Effector memory CD8-positive, alpha-beta T cell (primary cell): ENCODE data around the gene RAPGEF3.
A peak's percentile ranks its signal among the peaks of the same experiment; 100 is the strongest.

Experiments used
- ATAC-seq: fragments of 150-1000 bp; cut with Tn5 transposase; replicated peaks from 2 replicates; pipeline ENCODE4 v1.10.0; 2021; ENCODE audit warnings: mild to moderate bottlenecking, moderate library complexity
- DNase-seq, 3 experiments: peaks; one replicate each; pipeline ENCODE4 v3.0.0; 2021
- H3K27ac Mint-ChIP-seq, 2 donors: one replicate each; pipeline ENCODE4 v1.8.0; 2022; ENCODE audit warnings: mild to moderate bottlenecking in 2 of 2, mixed read lengths in 2 of 2, moderate library complexity in 2 of 2
- H3K27me3 Mint-ChIP-seq, 2 donors: one replicate each; pipeline ENCODE4 v1.8.0; 2022; ENCODE audit warnings: mixed read lengths in 2 of 2
- H3K36me3 Mint-ChIP-seq: one replicate; pipeline ENCODE4 v1.8.0; 2022; ENCODE audit warnings: mild to moderate bottlenecking, moderate library complexity, mixed read lengths; ENCODE audit not compliant: insufficient read depth
- H3K4me1 Mint-ChIP-seq, 2 donors: one replicate each; pipeline ENCODE4 v1.8.0; 2022; ENCODE audit warnings: low read depth in 2 of 2, mixed read lengths in 2 of 2
- H3K4me3 Mint-ChIP-seq, 2 donors: one replicate each; pipeline ENCODE4 v1.8.0; 2022; ENCODE audit warnings: mild to moderate bottlenecking in 2 of 2, mixed read lengths in 2 of 2, moderate library complexity in 2 of 2
- H3K9me3 Mint-ChIP-seq, 2 donors: one replicate each; pipeline ENCODE4 v1.8.0; 2022; ENCODE audit warnings: mixed read lengths in 2 of 2

Gene RAPGEF3

DNA sequence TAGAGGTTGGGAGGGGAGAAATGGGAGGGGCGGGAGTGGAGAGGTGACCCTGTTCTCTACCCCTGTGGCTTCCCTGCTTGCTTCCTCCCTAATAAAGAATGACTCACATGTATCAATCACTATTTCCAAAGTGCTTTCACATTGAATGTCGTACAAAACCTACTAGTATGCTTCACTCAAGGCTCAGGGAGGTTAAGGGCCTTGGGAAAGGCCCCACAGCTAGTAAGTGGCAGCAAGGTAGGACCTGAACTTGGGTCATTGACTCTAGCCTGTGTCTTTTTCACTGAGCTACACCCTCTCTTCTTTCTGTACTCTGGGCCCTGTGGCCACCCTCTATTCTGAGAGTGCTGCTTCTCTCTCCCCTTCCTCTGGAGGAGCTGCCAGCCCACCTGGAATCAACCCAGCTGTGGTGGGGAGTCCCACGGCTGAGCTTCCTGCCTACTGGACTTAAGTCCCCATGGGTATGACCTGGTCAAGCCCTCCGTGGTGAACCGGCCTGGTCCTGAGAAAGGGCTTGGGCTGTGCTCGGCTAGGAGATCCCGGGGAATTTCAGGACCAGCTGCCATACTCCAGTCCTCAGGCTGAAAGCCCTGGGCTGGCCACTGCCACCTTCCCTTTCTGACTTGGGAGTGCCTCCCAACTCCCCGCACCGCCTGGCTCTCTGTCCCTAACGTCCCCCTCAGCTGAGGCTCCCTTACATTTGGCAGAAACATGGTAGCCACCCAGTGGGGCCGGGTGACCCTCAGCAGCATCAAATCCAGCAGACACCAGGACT, 27.4 kb upstream of the RAPGEF3 start:
- Mint-ChIP-seq H3K4me3 (no peak overlapping the region), H3K27ac (peak overlapping the region; percentile 66 to 71), H3K4me1 (peaks cover 5 to 10% of the 10 kb centered on the region in 2 donors), H3K27me3 (no peaks in the 10 kb centered on the region), H3K36me3 (peaks cover 34% of the 10 kb centered on the region), H3K9me3 (no peaks in the 10 kb centered on the region)
- DNase-seq (no peak), ATAC-seq (no peak)

- Mint-ChIP-seq H3K36me3 (peaks cover 31% of the 10 kb centered on the region), H3K27ac (peak overlapping the region; percentile 44 to 63), H3K4me3 (no peak overlapping the region), H3K27me3 (no peaks in the 10 kb centered on the region), H3K9me3 (no peaks in the 10 kb centered on the region), H3K4me1 (peaks cover 5 to 10% of the 10 kb centered on the region in 2 donors)
- no peak for DNase-seq
- ATAC-seq = no peak
Measured at GRCh38 chr12:47785036-47785886, 26.6 kb upstream of the RAPGEF3 start.

DNA sequence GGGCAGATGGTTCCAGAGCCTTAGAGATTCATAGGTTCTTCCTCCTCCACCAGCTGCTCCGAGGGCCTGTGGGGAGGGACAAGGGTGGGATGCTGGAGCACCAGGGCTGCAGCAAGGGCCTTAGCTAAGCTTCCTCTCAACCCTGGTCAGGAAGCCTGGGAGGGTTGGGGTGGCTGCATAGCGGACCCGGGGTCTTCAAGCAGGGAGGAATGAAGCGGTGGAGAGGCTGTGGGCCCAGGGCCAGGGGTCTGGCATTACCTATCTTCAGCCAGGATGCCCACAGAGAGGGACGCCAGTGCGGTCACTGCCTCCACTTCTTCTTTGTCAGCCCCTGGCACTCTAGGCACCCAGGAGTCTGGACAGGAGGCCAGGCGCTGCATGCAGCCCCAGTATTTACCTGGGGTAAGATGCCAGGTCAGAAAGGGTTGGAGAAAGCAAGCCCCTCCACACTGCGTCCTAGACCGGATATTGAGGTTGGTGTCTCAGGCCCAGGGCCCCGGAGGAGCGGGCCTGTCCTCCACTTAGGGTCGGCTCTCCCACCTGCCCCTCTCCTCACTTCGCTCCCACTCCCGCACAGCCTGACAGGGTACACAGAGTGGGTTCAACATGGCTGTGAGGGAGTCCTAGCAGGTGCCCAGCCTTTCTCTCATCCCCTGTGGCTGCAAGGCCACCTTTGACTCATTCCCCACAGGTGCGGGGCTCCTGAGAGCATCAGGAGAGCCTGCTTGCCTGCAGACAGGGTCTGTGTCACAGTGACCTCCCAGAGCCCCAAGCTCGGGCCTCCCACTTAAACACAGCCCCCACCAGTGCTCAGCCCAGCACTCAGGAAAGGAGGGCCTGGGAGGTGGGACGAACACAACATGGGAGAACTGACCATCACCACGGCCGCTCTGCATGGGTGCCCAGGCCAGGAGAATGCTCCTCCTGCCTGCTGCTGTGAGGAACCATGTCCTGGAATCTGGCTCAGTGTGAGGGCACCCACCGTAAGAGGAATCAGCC, 25.4 kb upstream of the RAPGEF3 start:
- Mint-ChIP-seq H3K27ac (peak overlapping the region; percentile 44 to 63), H3K27me3 (no peaks in the 10 kb centered on the region), H3K4me1 (peaks cover 5 to 14% of the 10 kb centered on the region in 2 donors), H3K36me3 (peaks cover 30% of the 10 kb centered on the region), H3K4me3 (no peak overlapping the region), H3K9me3 (no peaks in the 10 kb centered on the region)
- no peak for ATAC-seq
- no peak for DNase-seq

DNA sequence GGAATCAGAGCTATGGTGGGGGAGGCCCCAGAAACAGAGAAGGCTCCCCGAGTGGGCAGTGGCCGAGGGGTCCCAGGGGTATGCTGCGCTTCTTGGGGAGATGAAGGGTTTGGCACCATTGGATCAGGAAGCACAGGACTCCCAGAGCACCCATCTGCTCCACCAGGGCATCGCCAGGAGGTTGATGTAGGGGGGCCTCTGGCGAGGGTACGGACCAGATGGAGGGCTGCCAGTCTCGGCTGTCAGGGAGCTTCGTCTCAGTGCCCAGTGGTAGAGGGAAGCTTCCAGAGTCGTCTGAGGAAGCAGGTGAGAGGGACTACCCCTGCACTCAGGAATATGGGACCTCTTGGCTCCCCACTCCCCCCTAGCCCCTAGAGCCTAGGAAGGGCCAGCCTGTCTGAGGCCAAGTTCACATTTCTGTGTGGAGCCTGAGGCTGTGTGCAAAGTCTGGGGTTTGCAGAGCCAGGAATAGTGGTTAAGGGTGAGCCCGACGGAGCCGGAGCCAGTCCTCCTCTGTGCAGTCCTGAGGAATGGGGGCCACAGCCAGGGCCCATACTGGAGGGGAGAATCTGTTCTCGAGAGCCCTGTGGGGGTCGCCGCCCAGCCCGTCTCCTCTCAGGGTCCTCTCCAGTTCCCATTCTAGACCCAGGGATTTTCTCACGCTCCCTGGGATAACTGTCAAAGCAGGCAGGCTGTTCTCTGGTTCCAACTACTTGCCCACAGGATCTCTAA, 24.5 kb upstream of the RAPGEF3 start:
- Mint-ChIP-seq H3K27me3 (no peaks in the 10 kb centered on the region), H3K4me1 (peaks cover 5 to 14% of the 10 kb centered on the region in 2 donors), H3K9me3 (no peaks in the 10 kb centered on the region), H3K4me3 (no peak overlapping the region), H3K36me3 (peaks cover 25% of the 10 kb centered on the region), H3K27ac (peak overlapping the region; percentile 46 to 55)
- DNase-seq (no peak), ATAC-seq (no peak)

- Mint-ChIP-seq H3K9me3 (no peaks in the 10 kb centered on the region), H3K4me1 (peaks cover 5 to 18% of the 10 kb centered on the region in 2 donors), H3K4me3 (no peak overlapping the region), H3K27ac (peak overlapping the region; percentile 46 to 55), H3K36me3 (peaks cover 22% of the 10 kb centered on the region), H3K27me3 (no peaks in the 10 kb centered on the region)
- DNase-seq = no peak
- peak; percentile 23 for ATAC-seq
Measured at GRCh38 chr12:47782372-47782770, 23.7 kb upstream of the RAPGEF3 start.

GRCh38 chr12:47781479-47782371, 23.0 kb upstream of the RAPGEF3 start:
- Mint-ChIP-seq H3K4me1 (peaks cover 5 to 18% of the 10 kb centered on the region in 2 donors), H3K36me3 (peaks cover 17% of the 10 kb centered on the region), H3K27me3 (no peaks in the 10 kb centered on the region), H3K9me3 (no peaks in the 10 kb centered on the region), H3K27ac (peak overlapping the region in 1 of 2 donors; percentile 66), H3K4me3 (no peak overlapping the region)
- DNase-seq (no peak), ATAC-seq (no peak)

DNA sequence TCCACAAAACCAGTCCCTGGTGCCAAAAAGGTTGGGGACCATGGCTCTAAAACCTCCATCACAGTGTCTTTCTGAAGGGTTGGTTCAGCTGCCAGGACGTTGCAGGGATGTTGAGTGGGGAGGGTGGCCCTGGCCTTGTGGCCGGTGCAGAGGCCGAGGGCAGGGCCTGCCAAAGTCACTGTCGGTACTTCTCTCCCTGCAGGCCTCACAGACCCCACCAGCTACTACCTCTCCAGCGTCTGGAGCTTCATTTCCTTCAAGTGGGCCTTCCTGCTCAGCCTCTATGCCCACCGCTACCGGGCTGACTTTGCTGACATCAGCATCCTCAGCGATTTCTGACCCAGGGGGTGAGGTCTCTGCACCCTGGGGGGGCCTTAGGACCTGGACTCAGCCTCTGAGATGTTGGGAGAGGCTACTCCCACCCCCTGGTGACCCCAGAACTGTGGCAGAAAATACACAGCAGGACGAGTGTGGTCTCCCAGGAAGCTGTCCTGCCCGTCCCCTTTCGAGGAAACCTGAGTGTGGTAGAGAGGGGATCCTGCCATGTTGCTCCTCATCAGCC, 21.3 kb upstream of the RAPGEF3 start:
- Mint-ChIP-seq H3K4me3 (no peak overlapping the region), H3K27me3 (no peaks in the 10 kb centered on the region), H3K9me3 (no peaks in the 10 kb centered on the region), H3K27ac (no peak overlapping the region), H3K36me3 (peaks cover 11% of the 10 kb centered on the region), H3K4me1 (peaks cover 10 to 19% of the 10 kb centered on the region in 2 donors)
- DNase-seq (no peak), ATAC-seq (no peak)

DNA sequence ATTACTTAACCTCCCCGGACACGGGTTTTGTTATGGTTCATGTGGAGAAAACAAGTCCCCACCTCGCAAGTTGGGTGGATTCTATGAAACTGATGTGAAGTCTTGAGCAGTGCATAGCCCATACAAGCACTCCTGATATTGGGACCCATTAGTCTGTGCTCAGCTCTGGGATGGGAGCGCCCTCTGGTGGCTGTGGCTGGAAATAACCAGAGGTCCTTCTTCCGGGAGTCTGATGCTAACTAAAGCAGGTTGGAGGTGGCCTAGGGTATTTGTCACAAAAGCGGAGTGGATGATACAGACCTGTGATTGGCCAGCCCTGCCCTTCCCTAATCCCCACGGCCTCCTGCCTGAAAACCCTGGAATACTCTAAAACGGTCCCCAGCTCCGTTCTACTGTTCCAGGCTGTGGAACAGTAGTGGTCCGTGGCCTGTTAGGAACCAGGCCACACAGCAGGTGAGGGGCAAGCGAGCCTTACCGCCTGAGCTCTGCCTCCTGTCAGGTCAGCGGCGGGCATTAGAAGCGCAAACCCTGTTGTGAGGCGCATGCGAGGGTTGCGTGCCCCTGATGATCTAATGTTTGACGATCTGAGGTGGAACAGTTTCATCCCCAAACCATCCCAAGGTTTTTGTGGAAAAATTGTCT, 20.7 kb upstream of the RAPGEF3 start:
- H3K27ac Mint-ChIP-seq = no peak overlapping the region
- no peak overlapping the region for H3K4me3 Mint-ChIP-seq
- DNase-seq (peak; percentile 92 to 94 (median 93)), ATAC-seq (peak; percentile 97)
- H3K27me3 Mint-ChIP-seq = no peaks in the 10 kb centered on the region
- peaks cover 10 to 17% of the 10 kb centered on the region in 2 donors for H3K4me1 Mint-ChIP-seq
- H3K9me3 Mint-ChIP-seq = no peaks in the 10 kb centered on the region
- peaks cover 5% of the 10 kb centered on the region for H3K36me3 Mint-ChIP-seq

DNA sequence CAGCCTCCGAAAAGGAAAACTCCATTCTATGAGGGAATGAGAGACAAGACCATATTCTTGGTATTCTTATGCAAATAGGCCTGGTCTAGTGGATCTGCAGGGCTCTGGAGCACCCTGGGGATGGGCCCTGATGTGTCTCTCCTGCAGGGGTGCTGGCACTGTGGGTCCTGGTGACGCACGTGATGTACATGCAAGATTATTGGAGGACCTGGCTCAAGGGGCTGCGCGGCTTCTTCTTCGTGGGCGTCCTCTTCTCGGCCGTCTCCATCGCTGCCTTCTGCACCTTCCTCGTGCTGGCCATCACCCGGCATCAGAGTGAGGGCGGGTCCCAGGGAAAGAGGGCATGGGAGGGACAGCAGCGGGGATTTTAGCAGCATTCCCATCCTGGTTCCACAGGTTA, 20.2 kb upstream of the RAPGEF3 start:
- Mint-ChIP-seq H3K9me3 (no peaks in the 10 kb centered on the region), H3K4me1 (peaks cover 14 to 16% of the 10 kb centered on the region in 2 donors), H3K27ac (no peak overlapping the region), H3K36me3 (peaks cover 5% of the 10 kb centered on the region), H3K4me3 (no peak overlapping the region), H3K27me3 (no peaks in the 10 kb centered on the region)
- DNase-seq (no peak), ATAC-seq (no peak)

DNA sequence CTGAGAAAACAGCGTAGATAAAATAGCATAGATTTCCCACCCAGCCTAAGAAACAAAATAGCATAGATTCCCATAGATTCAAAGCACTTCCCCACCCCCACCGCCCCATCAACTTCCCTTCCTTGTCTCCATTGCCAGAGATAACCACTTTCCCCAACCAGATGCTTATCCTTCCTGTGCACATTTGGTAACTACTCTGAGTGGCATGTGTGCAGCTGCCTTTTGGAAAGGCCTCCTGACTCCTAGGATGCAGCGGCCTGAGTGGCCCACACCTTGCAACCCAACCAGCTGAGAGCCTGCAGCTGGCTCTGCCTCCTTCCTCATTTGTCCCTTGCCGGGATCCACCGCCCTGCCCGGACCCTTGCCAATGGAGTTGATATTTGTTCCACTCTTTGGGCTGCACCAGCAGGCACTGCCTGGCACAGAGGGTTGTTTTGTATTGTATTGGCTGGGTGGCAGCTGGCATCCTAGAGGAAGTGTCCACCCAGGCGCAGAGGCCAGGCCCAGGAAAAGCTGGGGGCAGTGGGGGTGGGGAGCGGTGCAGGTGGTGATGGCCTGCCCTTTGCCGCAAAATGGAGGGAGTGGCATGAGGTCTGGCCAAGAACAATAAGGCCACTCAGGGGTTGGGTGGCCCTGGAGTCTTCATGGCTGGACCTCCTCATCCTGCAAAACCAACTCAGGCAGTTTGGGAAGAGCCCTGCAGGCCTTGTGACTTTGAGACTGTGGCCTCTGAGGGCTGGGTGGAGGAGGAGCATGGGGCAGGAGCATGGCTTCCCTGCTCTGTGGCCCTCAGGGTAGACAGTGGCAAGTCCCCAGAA, 19.3 kb upstream of the RAPGEF3 start:
- H3K27ac Mint-ChIP-seq = no peak overlapping the region

More for the DNA sequence above, 19.3 kb upstream of the RAPGEF3 start:
- Mint-ChIP-seq H3K9me3 (no peaks in the 10 kb centered on the region), H3K4me3 (no peak overlapping the region), H3K36me3 (peaks cover 8% of the 10 kb centered on the region), H3K27me3 (no peaks in the 10 kb centered on the region), H3K4me1 (peaks cover 18 to 19% of the 10 kb centered on the region in 2 donors)
- ATAC-seq = no peak
- no peak for DNase-seq
